SKM-1 (cell line): ENCODE measurements around the gene EPS8L3.

ENCODE experiments used
- DNase-seq: peaks from one replicate; lab custom pipeline; 2025; ENCODE audit not compliant: unreplicated experiment; lab: John Stamatoyannopoulos, UW

The EPS8L3 gene

DNA sequence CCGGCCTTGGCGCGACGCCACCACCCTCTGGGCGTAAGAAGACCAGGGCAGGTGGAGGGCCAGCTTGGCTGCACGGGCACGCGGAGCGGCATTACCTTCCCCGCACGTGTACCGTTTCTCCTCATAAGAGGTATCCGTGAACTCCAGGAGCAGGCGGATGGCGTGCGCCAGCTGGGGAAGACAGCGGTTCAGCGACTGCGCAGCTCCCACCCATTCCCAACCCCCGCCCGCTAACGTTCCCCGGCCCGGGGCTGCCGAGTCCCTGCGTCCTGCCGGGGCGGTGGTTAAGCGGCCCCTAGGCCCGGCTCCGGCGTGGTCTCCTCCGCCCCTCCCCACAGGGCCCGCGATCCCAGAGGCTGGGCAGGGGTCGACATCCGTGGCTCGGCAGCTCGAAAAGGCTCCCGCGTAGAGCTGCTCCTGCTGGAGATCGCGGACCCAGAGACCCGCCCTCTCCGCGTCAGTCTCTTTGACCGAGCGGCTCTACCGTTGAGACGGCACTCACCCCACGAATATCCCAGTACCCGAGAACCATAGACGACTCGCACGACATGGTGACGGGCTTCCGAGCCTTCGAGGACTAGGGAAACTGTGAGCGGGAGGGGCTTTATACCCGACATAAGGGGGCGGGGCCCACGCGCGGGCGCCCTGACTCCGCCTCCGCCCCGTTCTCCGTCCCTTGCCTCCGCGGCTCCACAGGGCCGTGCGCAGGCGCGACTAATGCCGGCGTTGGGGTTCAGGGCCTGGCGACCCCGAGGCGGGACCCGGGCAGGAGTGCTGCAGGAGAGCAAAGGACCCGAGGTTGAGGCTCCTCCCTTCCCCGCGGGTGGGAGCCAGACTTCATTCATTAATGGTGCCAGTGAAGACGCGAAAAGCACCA is 23.7 kb downstream of the EPS8L3 start:
- peak; percentile 36 for DNase-seq

- no peak for DNase-seq
Observed at GRCh38 chr1:109733236-109733870, 30.4 kb downstream of the EPS8L3 start.

GRCh38 chr1:109732390-109732881 is 31.3 kb downstream of the EPS8L3 start:
- DNase-seq, result no peak

DNA sequence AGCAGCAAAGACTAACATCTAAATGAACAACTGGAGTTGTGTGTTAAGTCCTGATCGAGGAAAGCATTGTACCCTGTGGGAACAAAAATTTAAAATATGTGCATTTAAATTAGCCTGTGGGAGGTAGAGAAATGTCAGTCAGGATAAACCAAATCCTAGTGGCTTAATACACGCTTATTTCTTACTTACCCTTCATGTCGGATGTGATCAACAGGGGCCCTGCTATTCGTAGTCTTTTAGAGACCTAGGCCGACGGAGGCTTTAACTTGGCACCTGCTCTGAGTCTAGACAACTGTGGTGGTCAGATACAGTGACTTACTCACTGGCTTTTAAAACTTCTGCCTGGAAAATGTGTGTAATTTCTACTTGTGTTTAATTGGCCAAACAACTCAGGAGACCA is 33.1 kb downstream of the EPS8L3 start:
- DNase-seq, result no peak

DNA sequence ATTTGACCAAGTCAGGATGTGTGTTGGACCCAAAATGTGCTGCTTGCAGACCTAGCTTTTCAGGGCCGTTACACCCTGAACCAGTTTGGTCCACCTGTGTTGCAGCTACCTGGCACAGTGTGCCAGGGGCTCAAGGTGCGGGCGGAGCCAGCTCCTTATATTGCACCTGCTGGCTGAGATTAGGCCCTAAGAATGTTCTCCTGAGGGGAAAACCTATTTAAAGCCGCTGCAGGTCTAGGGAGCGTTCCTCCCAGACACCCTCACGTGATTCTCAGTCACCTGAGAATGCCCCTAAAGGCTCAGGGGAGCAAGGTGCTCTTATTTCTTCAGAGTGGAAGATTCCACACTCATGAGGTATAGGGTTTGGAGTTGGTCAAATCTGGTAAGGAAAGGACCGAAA is 34.9 kb downstream of the EPS8L3 start:
- DNase-seq, result no peak

- no peak for DNase-seq
Observed at GRCh38 chr1:109726728-109727373, 36.9 kb downstream of the EPS8L3 start.

DNA sequence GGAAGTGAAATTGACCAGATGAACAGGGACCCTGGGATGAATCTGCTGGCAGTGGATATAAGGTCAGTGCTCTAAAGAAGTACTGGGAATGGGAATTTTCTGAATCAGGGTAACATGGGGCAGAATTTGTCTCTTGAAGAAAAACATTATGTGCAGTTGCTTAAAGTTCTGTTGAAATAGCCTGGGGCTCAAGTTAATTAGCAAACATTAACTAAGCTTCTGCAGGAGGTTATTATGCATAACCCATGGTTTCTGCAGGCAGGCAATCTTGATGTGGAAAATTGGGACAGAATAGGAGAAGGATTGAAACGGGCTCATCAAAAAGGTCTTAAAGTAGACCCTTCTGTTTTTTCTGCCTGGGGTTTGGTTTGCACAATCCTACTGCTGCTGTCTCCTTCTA is 37.7 kb downstream of the EPS8L3 start:
- no peak for DNase-seq

- no peak for DNase-seq
Observed at GRCh38 chr1:109725510-109725909, 38.2 kb downstream of the EPS8L3 start.

DNA sequence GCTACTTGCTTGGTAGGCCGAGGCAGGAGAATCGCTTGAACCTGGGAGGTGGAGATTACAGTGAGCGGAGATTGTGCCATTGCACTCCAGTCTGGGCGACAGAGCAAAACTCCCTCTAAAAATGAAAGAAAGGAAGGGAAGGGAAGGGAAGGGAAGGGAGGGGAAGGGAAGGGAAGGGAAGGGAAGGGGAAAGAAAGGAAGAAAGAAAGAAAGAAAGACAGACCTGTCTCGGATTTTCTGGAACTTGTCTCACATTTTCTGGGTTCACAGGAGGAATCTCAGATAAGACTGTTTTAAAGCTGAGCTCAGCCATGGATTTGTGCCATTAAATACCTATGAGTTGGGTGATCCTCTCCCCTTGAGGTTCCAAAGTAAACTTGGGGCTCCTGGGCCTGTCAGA is 38.8 kb downstream of the EPS8L3 start:
- DNase-seq, result no peak

- no peak for DNase-seq
Observed at GRCh38 chr1:109722908-109723691, 40.6 kb downstream of the EPS8L3 start.

GRCh38 chr1:109721971-109722370 is 41.8 kb downstream of the EPS8L3 start:
- no peak for DNase-seq

DNA sequence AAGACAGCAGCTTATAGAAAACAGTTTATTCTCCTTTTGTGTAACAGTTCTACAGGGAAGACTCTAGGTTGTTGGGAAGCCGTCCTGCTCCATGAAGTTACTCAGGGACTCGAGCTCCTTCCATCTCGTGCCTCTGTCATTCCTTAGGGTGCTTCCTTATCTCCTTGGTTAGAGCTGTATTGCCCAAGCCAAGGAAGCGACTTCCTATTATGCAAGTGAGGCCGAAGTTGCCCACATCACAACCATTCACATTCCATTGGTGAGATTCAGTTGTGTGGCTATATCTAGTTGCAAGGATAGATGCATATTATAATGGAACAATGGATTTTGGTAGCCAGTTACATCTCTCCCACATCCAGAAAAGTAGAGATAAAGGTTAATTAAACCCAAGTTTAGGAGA is 42.7 kb downstream of the EPS8L3 start:
- no peak for DNase-seq

GRCh38 chr1:109719337-109719837 is 44.3 kb downstream of the EPS8L3 start:
- DNase-seq, result no peak

DNA sequence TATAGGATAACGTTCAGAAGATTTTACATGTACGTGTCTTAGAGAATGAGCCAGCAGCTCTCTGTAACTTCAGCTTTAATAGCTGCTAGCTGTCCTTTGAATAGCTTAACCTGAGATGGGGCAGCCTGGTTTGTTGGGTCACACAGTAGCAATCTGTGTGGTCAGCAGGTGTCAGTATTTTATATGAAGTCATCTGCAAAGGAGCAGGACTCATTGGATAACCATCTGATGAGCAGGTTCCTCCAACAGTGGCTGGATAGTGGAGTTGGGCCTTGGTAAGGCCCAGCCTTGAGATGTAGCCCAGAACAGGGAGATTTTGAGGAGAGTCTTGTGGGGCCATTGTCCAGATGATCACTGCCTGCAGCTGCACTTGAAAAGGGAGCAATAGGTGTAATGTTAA is 45.2 kb downstream of the EPS8L3 start:
- no peak for DNase-seq

GRCh38 chr1:109717729-109718128 is 46.0 kb downstream of the EPS8L3 start:
- DNase-seq, result no peak

- DNase-seq, result no peak
Observed at GRCh38 chr1:109716570-109717090, 47.1 kb downstream of the EPS8L3 start.

- DNase-seq, result no peak
Observed at GRCh38 chr1:109716121-109716520, 47.6 kb downstream of the EPS8L3 start.

- DNase-seq, result no peak
Observed at GRCh38 chr1:109714661-109715372, 48.9 kb downstream of the EPS8L3 start.

DNA sequence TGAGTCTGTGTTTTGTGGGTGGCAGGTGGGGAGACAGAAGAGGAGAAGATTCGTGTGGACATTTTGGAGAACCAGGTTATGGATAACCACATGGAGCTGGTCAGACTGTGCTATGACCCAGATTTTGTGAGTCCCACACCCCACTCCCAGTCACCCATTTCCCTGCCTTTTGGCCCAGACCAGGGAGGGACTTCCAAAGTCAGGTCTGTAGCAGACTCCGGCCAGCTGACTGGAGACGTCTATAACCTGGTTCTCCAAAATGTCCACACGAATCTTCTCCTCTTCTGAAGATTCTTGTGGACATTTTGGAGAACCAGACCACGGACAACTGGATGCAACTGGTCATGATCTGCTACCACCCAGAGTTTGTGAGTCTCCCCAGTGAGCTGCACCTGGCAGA is 50.1 kb downstream of the EPS8L3 start:
- no peak for DNase-seq

DNA sequence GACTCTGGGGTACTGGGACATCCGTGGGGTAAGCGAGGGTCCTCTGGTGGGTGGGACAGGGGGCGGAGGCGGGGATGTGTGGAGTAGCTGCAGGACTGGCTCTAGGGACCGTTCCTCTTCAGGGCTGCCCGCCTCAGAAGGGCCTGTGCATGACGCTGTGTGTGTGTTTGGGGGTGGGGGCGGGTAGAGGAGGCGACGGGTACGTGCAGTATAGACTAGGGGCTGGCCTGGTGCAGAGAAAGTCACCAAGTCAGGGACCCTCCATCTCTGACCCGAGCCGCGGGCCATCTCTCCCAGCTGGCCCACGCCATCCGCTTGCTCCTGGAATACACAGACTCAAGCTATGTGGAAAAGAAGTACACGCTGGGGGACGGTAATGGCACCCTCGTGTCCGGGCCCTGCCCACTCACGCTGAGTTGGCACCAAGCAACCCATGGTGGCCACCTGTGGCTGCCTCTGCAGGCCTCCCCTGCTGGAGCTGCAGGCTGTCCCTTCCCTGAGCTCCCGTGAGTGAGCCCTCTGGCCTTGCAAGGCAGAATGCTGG is 51.3 kb downstream of the EPS8L3 start:
- DNase-seq, result no peak
